ENCODE data around the gene GRIA2.

Gene GRIA2

GRCh38 chr4:157287445-157287844 is 66.9 kb downstream of the GRIA2 start:
- Mint-ChIP-seq H3K9me3 (no peaks in the 10 kb centered on the region), H3K27me3 (no peaks in the 10 kb centered on the region), H3K4me3 (no peak overlapping the region), H3K4me1 (no peaks in the 10 kb centered on the region), H3K27ac (no peak overlapping the region), H3K36me3 (no peaks in the 10 kb centered on the region)
- no peak for DNase-seq (ENCODE audit: low spot score in 2 of 2)
- no peak for ATAC-seq (ENCODE audit: low read depth)

- Mint-ChIP-seq H3K27me3 (no peaks in the 10 kb centered on the region), H3K9me3 (no peaks in the 10 kb centered on the region), H3K36me3 (no peaks in the 10 kb centered on the region), H3K4me3 (no peak overlapping the region), H3K27ac (no peak overlapping the region), H3K4me1 (no peaks in the 10 kb centered on the region)
- no peak for DNase-seq (ENCODE audit: low spot score in 2 of 2)
- ATAC-seq (ENCODE audit: low read depth): no peak
Measured at GRCh38 chr4:157290622-157291021, 70.1 kb downstream of the GRIA2 start.

DNA sequence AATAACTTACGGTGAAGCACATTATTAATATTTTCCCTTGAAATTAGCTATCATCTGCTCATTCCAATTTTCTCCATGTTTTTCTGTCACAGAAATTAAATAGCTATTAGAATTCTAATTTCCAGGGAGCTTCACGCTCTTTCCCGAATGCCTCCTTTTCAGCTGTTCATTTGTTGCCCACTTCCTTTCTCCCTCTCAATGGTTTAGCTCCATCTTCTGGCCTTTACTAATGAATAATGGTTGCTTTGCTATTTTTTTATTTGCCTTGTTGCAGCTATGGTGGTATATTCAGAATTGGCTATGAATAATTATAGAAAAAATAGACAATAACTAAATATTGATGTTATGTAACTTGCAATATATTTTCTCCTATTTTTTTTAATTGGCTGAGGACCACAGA is 70.5 kb downstream of the GRIA2 start:
- no peak overlapping the region for H3K27ac Mint-ChIP-seq
- no peaks in the 10 kb centered on the region for H3K27me3 Mint-ChIP-seq
- ATAC-seq (ENCODE audit: low read depth) (no peak), DNase-seq (ENCODE audit: low spot score in 2 of 2) (no peak)
- H3K9me3 Mint-ChIP-seq: no peaks in the 10 kb centered on the region
- no peaks in the 10 kb centered on the region for H3K36me3 Mint-ChIP-seq
- H3K4me3 Mint-ChIP-seq: no peak overlapping the region
- no peaks in the 10 kb centered on the region for H3K4me1 Mint-ChIP-seq

DNA sequence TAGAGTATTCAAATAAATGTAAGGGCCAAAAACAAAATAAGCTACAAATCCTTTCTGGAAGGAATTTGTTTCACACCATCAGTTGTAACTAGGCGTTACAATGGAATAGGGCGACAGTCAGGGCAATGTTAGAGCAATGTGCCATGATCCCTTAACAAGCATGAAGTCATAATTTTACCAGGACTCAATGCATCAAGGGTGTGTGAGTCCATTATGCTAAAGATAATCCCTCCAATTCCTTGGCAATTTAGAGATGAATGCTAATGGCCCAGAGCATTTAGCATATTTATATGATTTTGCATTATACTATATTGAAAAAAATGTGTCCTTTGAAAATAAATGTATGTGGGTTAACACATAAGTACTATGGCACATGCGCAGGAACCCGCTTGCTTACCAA is 73.1 kb downstream of the GRIA2 start:
- Mint-ChIP-seq H3K27me3 (no peaks in the 10 kb centered on the region), H3K4me1 (no peaks in the 10 kb centered on the region), H3K36me3 (no peaks in the 10 kb centered on the region), H3K9me3 (peaks cover 2% of the 10 kb centered on the region), H3K27ac (no peak overlapping the region), H3K4me3 (no peak overlapping the region)
- ATAC-seq (ENCODE audit: low read depth) (no peak), DNase-seq (ENCODE audit: low spot score in 2 of 2) (no peak)

DNA sequence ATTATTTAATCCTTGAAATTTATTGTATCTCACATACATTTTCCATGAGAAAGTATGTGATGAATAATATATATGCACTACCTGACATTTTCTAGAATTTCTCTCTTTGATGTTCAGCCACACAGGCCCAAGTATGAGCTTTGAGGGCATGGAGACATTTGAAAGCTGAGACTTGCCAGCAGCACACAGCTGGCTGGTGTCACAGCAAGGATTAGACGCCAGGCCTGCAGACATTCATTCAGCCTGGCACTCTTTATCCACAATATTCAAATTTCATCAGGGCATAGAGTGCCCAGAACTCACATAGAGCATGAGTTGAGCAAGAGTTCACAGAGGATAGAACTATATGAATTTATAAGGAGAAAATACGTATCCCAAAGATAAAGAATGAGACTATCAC is 74.0 kb downstream of the GRIA2 start:
- ATAC-seq (ENCODE audit: low read depth) (no peak), DNase-seq (ENCODE audit: low spot score in 2 of 2) (no peak)
- no peaks in the 10 kb centered on the region for H3K36me3 Mint-ChIP-seq

DNA sequence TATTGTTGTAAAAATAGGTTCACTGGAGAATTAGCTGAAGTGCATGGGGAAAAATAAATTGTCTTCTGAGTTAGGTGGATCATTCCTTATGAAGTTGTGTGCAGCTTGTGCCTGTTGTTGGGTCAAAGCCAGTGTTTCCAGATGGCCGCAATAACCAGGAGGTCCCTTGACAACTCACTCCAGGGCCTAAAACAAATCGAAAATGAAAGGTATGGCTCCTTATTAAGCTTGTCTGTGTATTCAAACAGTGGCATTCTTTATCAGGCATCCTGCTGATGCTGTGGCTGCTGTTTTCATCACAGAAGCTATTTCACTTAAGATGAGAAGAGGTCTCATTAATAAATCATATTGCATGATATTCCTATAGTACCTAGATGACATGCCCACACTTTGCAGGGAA is 80.2 kb downstream of the GRIA2 start:
- no peaks in the 10 kb centered on the region for H3K27me3 Mint-ChIP-seq
- no peaks in the 10 kb centered on the region for H3K36me3 Mint-ChIP-seq
- no peak for DNase-seq (ENCODE audit: low spot score in 2 of 2)
- no peak overlapping the region for H3K4me3 Mint-ChIP-seq
- H3K4me1 Mint-ChIP-seq: no peaks in the 10 kb centered on the region
- H3K9me3 Mint-ChIP-seq: peaks cover 10% of the 10 kb centered on the region
- ATAC-seq (ENCODE audit: low read depth): no peak
- no peak overlapping the region for H3K27ac Mint-ChIP-seq

More for the DNA sequence above, 74.0 kb downstream of the GRIA2 start:
- H3K27me3 Mint-ChIP-seq: no peaks in the 10 kb centered on the region
- no peak overlapping the region for H3K27ac Mint-ChIP-seq
- H3K4me1 Mint-ChIP-seq: no peaks in the 10 kb centered on the region
- no peak overlapping the region for H3K4me3 Mint-ChIP-seq
- peaks cover 4% of the 10 kb centered on the region for H3K9me3 Mint-ChIP-seq

GRCh38 chr4:157303471-157303960 is 83.0 kb downstream of the GRIA2 start:
- Mint-ChIP-seq H3K4me1 (no peaks in the 10 kb centered on the region), H3K4me3 (no peak overlapping the region), H3K27ac (no peak overlapping the region), H3K9me3 (peaks cover 9% of the 10 kb centered on the region), H3K36me3 (no peaks in the 10 kb centered on the region), H3K27me3 (no peaks in the 10 kb centered on the region)
- DNase-seq (ENCODE audit: low spot score in 2 of 2) (no peak), ATAC-seq (ENCODE audit: low read depth) (no peak)

DNA sequence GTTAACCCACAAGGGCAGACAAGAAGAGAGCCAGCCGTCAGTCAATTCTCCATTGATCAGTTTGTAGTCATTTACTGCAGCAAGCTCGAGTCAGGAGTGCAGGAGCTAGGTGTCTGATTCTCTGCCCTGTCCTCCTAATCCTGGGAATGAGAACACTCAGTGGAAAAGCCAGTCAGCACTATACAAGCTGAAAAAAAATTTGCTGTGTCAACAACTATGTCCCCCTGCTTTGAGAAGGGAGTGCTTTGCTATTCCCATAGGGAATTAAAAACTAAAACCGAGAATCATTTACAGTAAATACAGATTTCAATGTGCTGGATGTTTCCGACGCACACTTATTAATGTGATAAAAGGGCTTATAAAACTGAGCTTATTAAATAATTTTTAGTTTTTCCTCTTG is 84.2 kb downstream of the GRIA2 start:
- DNase-seq (ENCODE audit: low spot score in 2 of 2) (no peak), ATAC-seq (ENCODE audit: low read depth) (no peak)
- Mint-ChIP-seq H3K27me3 (no peaks in the 10 kb centered on the region), H3K36me3 (no peaks in the 10 kb centered on the region), H3K9me3 (peaks cover 6% of the 10 kb centered on the region), H3K27ac (no peak overlapping the region), H3K4me3 (no peak overlapping the region), H3K4me1 (no peaks in the 10 kb centered on the region)

GRCh38 chr4:157312702-157313101 is 92.2 kb downstream of the GRIA2 start:
- DNase-seq (ENCODE audit: low spot score in 2 of 2): no peak
- Mint-ChIP-seq H3K4me1 (no peaks in the 10 kb centered on the region), H3K27me3 (no peaks in the 10 kb centered on the region), H3K9me3 (peaks cover 2% of the 10 kb centered on the region), H3K4me3 (no peak overlapping the region), H3K36me3 (no peaks in the 10 kb centered on the region), H3K27ac (no peak overlapping the region)
- no peak for ATAC-seq (ENCODE audit: low read depth)

- Mint-ChIP-seq H3K27ac (no peak overlapping the region), H3K36me3 (no peaks in the 10 kb centered on the region), H3K4me1 (no peaks in the 10 kb centered on the region), H3K4me3 (no peak overlapping the region), H3K27me3 (no peaks in the 10 kb centered on the region), H3K9me3 (peaks cover 2% of the 10 kb centered on the region)
- DNase-seq (ENCODE audit: low spot score in 2 of 2) (no peak), ATAC-seq (ENCODE audit: low read depth) (no peak)
Measured at GRCh38 chr4:157314906-157315305, 94.4 kb downstream of the GRIA2 start.

DNA sequence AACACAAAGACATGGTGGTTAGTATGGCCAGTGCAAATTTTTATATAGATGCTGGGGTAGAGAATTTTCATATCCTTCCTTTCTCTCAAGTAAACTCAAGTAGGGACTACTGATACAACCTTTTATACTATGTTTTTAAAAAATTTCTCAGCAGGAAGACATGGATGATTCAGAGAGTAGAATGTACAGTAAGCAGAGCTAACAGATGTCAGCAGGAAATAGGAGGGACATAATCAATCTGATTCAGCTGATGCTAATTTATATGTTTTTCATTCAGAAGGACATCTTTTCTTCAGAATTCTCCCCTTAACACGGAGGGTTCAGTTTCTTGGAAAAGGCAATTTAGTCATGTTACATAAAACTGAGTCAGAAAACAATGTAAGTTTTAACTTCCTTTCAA is 95.4 kb downstream of the GRIA2 start:
- Mint-ChIP-seq H3K9me3 (peaks cover 4% of the 10 kb centered on the region), H3K27me3 (no peaks in the 10 kb centered on the region), H3K4me3 (no peak overlapping the region), H3K4me1 (no peaks in the 10 kb centered on the region), H3K36me3 (no peaks in the 10 kb centered on the region), H3K27ac (no peak overlapping the region)
- DNase-seq (ENCODE audit: low spot score in 2 of 2): no peak
- ATAC-seq (ENCODE audit: low read depth): no peak

GRCh38 chr4:157320092-157320491 is 99.6 kb downstream of the GRIA2 start:
- Mint-ChIP-seq H3K27ac (no peak overlapping the region), H3K9me3 (peaks cover 7% of the 10 kb centered on the region), H3K27me3 (no peaks in the 10 kb centered on the region), H3K4me1 (no peaks in the 10 kb centered on the region), H3K36me3 (no peaks in the 10 kb centered on the region), H3K4me3 (no peak overlapping the region)
- no peak for ATAC-seq (ENCODE audit: low read depth)
- DNase-seq (ENCODE audit: low spot score in 2 of 2): no peak

DNA sequence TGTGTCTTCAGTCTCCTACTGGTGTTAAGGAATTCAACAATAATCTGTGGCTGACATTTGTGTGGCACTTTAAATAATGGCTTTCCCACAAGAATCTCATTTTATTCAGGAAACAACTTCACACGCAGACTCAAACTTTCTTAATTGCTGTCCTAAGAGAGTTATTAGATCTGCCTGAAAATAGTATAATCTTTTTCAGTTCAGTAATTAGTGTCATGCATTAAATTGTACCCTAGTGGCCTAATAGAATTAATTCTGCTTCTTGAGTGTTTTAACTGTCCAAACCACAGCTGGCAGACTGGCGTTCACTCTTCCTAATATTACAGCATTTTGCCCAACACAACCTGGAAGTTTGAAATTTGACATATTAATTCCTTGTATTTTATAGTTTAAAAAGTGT is 107.1 kb downstream of the GRIA2 start:
- Mint-ChIP-seq H3K27me3 (no peaks in the 10 kb centered on the region), H3K4me3 (no peak overlapping the region), H3K36me3 (no peaks in the 10 kb centered on the region)

GRCh38 chr4:157357887-157358286 is 137.4 kb downstream of the GRIA2 start:
- H3K27me3 Mint-ChIP-seq: no peaks in the 10 kb centered on the region
- H3K4me3 Mint-ChIP-seq: no peak overlapping the region
- DNase-seq (ENCODE audit: low spot score in 2 of 2): no peak
- no peak for ATAC-seq (ENCODE audit: low read depth)
- no peak overlapping the region for H3K27ac Mint-ChIP-seq
- no peaks in the 10 kb centered on the region for H3K36me3 Mint-ChIP-seq
- H3K4me1 Mint-ChIP-seq: no peaks in the 10 kb centered on the region
- peaks cover 6% of the 10 kb centered on the region for H3K9me3 Mint-ChIP-seq

More for the DNA sequence above, 107.1 kb downstream of the GRIA2 start:
- H3K9me3 Mint-ChIP-seq: peaks cover 6% of the 10 kb centered on the region
- DNase-seq (ENCODE audit: low spot score in 2 of 2) (no peak), ATAC-seq (ENCODE audit: low read depth) (no peak)
- H3K27ac Mint-ChIP-seq: no peak overlapping the region
- no peaks in the 10 kb centered on the region for H3K4me1 Mint-ChIP-seq

DNA sequence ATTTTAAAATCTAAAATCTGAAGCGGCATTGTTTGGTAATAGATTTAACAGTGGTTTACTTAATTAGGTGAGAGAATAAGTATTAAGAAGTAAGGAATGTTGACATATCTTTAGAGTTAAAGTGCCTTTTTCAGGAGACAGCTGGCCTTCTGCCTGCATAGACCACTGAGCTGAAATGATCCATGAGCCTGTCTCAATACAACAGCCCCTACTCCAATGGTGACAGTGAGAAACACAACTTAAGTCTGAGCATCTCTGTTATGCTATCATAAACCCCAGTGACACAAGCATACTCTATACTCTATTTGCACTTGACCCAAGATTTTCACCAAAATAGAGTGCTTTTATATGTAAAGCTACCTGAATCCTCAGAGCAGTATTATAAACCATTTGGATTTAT is 137.9 kb downstream of the GRIA2 start:
- Mint-ChIP-seq H3K4me3 (no peak overlapping the region), H3K36me3 (no peaks in the 10 kb centered on the region), H3K27ac (no peak overlapping the region), H3K4me1 (no peaks in the 10 kb centered on the region), H3K9me3 (peaks cover 10% of the 10 kb centered on the region), H3K27me3 (no peaks in the 10 kb centered on the region)
- no peak for ATAC-seq (ENCODE audit: low read depth)
- DNase-seq (ENCODE audit: low spot score in 2 of 2): no peak
